Lower leg skin (tissue), 3 donors: ENCODE measurements around the gene NR6A1.

Experiments
- CTCF ChIP-seq, 3 donors: fragments of 450-650 bp; IDR thresholded peaks; one replicate each; pipeline ENCODE4 v1.5.1; 2016; ENCODE audit warnings: antibody characterized with exemption in 3 of 3, mild to moderate bottlenecking in 3 of 3, moderate library complexity in 2 of 3
- POLR2A ChIP-seq, 2 donors: fragments of 450-650 bp; IDR thresholded peaks; one replicate each; pipeline ENCODE4 v1.6.1; 2016 to 2017; ENCODE audit warnings: antibody characterized with exemption in 2 of 2, mild to moderate bottlenecking in 1 of 2, moderate library complexity in 1 of 2

GRCh38 chr9:124497441-124497840, 273.7 kb downstream of the NR6A1 start:
- TF ChIP-seq CTCF (IDR thresholded peaks at IDR 0.05) (no peak), POLR2A (IDR thresholded peaks at IDR 0.05) (no peak)
